COR-L47 (cell line): ENCODE data around the gene SNAPIN.
"Not testable (repeated sequence)": the region's sequence is repeated elsewhere in the genome, so short reads cannot be mapped to it uniquely, and the experiment has no call there.

Source experiments
- DNase-seq: peaks from one replicate; lab custom pipeline; 2025; lab: John Stamatoyannopoulos, UW

SNAPIN gene

DNA sequence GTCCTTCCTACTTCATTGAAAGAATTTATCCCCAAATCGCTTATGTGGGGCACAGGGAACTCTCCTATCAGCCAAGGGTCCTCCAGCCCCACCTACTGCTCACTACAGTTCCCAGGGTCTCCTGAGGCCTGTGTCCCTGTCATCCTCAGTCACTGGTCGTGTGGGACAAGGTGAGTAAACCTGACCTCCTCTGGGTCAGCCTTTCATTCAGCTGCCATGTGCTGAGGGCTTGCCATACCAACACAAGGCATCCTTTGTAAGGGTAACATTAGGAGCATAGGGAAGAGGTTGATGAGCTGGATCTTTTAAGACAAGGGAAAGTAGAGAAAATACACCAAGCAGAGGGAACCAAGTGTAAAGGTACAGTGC lies 11.2 kb upstream of the SNAPIN start:
- no peak for DNase-seq

DNA sequence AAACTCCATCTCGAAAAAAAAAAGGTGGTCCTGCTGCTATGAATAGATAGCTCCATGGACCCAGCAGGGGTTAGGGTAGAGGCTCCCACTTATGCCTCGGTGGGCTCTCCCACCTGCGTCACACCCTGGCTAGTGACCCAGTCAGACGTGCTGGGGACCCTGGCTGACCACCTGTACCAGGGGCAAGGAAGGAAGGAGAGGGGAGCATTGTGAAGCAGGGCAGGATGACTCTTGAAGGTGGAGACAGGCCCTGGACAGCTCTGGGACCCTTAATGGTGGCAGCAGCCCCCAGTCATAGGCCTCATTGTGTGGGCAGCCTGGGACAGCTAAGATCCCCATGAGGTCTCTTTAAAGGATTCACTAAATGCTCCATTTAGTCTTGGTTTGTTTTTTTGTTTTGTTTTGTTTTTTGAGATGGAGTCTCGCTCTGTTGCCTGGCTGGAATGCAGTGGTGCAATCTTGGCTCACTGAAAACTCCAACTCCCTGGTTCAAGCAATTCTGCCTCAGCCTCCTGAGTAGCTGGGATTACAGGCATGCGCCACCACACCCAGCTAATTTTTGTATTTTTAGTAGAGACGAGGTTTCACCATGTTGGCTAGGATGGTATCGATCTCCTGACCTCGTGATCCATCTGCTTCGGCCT lies 10.4 kb upstream of the SNAPIN start:
- DNase-seq = no peak

DNA sequence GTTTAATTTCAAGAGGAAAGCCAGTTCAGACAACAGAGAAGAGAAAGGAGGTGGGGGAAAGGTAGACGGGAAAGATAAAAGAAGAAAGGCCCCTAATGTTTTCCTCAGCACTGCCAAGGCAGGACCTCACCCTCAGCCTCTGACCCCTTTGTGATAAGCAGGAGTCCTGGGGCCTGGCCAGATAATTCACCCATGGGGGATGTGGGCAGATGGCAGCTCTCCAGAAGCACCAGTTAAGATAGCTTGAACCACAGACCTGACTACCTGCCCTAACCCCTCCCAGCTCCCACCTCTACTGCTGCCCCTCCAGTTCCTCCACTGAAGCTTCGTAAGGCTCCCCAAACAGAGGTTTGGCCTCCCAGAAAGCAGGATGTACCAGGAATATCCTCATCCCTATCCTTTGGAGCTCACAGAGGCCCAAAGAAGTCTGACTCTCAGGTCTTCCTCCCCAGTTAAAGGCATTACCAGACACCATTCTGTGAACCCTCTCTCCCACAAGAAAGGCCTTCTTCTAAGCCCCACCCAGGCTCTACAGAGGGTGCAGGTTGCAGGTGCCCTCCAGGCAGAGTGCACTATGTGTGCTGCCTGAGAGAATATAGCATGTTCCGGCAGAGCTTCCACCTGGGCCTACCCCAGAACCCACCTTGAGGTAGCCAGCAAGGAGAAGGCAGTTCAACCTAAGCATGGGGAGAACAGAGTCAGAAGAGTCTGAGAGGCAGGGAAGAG lies 9.2 kb upstream of the SNAPIN start:
- DNase-seq = no peak

- peak; percentile 80 for DNase-seq
Measured at GRCh38 chr1:153649863-153650235, 8.7 kb upstream of the SNAPIN start.

GRCh38 chr1:153651771-153652170 lies 6.7 kb upstream of the SNAPIN start:
- no peak for DNase-seq

DNA sequence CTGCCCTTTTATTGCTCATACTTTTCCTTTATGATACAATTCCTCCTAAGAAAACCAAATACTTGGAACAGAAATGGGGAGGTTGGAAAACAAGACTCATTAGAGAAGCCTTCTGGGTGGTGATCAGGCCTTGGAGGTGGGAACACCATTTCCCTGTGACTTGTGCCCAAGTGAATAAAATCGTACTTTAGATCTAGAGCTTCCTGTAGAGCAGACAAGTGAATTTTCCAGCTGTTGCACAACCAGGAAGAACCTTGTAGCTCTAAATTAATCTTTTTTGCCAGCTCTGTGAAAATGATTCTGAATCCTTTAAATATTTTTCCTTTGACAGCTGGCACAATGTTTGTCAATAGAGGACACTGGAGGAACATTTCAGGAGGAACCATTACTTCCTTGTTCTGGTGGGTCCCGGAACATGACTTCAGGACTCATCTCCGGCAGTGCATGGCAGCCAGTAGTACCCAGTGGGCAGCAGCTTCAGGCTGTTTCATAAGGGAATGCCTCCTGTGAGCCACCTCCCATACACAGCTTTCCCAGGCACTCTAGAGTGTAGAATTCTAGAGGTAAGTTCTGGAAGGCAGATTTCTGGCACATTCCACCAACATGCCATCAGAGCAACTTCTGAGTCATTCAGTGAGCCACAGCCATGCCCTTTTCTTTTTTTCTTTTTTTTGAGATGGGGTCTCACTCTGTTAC lies 5.5 kb upstream of the SNAPIN start:
- no peak for DNase-seq

DNA sequence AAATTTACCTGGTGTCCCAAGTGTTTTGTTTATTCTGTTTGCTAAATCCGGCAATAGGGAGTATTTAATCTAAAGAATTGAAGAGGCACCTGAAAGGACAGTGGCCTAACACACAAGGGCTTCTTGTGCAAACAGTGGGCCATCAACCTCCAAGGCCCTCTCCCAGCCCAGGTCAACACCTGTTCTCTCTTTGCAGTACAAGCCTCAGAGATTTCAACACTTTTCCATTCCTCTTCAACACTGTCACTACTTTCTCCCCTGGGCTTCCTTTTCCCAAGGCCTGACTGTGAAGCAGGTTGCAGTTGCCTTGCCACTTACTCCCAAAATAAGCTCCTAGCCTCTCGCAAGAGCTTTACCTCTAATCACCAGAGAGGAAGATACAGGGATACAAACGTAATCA lies 3.2 kb upstream of the SNAPIN start:
- DNase-seq = no peak

DNA sequence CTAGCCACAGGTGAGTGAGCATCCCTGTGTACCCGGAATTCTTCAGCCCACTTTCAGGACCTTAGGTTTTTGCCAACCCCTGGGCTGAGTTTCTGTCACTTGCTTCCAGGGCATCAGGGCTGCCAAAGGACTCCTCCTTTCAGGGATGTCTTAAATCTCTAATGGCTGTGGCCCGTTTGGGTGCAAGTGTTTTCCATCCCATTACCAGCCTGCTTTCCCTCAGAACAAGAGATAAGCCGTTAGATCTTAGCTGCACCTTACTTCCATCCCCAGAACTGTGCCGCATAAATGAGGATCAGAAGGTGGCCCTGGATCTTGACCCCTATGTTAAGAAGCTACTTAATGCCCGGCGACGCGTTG lies 652 bp downstream of the SNAPIN start:
- DNase-seq = no peak

DNA sequence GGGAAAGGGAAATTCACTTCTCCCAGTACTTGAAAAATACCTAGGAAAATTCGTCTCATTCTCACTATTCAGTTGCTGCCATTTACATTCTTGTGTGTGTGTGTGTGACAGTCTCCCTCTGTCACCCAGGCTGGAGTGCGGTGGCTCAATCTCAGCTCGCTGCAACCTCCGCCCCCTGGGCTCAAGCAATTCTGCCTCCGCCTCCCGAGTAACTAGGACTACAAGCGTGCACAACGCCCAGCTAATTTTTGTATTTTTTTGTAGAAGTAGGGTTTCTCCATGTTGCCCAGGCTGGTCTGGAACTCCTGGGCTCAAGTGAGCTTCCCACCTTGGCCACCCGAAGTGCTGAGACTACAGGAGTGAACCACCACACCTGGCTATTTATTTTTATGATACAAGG lies 1.2 kb downstream of the SNAPIN start:
- DNase-seq = no peak

DNA sequence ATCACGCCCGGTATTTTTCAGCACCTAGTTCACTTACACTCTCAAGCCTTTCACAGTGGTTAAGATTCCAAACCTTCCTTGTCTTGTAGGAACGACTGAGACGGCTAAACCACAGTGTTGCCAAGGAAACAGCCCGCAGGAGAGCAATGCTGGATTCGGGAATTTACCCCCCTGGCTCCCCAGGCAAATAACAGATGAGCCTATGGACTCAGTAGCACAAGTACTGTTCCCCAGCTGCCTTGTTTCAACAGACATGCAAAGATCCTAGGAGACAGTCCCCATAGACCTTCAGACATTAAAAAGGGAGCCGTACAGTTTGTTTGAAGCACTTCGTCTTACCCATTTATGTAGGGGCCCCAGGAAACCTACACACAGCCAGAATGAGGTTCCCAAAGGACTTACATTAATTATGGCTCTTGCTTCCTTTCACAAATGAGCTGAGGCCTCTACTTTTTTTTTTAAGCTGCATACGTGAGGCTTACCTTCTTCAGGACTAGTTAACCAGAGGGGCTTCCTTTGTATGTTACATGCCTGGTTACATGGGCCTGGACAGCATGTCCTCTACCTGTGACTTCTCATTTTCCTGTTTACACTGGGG lies 2.7 kb downstream of the SNAPIN start:
- no peak for DNase-seq

- DNase-seq = no peak
Measured at GRCh38 chr1:153662269-153662668, 3.8 kb downstream of the SNAPIN start.

DNA sequence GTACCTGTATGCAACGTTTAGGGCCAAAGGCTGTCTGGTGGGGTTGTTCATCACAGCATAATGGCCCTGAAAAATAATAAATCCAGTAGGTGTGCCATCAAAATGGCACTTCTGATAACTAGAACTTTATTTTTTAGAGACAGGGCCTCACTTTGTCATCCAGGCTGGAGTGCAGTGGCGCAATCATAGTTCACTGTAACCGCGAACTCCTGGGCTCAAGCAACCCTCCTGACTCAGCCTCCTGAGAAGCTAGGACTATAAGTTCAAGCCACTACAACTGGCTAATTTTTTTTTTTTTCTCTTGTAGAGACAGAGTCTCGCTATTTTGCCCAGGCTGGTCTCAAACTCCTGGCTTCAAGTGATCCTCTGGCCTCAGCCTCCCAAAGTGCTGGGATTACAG lies 4.7 kb downstream of the SNAPIN start:
- DNase-seq = no peak

GRCh38 chr1:153667439-153667838 lies 8.9 kb downstream of the SNAPIN start:
- DNase-seq = no peak

- DNase-seq = not testable (repeated sequence)
Measured at GRCh38 chr1:153668672-153669071, 10.2 kb downstream of the SNAPIN start.

DNA sequence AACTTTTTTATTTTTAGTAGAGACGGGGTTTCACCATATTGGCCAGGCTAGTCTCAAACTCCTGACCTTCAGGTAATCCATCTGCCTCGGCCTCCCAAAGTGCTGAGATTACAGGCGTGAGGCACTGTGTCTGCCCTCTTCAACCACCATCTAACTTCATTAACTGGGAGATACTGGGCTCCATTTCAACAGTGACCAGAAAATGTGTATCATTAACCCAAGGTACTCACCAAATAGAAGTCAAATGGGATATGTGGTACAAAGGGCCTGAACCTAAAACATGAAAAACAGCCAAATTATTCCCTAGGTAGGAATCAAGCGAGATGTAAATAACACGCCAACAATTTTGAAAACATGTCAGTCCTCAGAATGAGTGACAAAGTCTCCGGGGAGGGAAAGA lies 11.1 kb downstream of the SNAPIN start:
- no peak for DNase-seq

DNA sequence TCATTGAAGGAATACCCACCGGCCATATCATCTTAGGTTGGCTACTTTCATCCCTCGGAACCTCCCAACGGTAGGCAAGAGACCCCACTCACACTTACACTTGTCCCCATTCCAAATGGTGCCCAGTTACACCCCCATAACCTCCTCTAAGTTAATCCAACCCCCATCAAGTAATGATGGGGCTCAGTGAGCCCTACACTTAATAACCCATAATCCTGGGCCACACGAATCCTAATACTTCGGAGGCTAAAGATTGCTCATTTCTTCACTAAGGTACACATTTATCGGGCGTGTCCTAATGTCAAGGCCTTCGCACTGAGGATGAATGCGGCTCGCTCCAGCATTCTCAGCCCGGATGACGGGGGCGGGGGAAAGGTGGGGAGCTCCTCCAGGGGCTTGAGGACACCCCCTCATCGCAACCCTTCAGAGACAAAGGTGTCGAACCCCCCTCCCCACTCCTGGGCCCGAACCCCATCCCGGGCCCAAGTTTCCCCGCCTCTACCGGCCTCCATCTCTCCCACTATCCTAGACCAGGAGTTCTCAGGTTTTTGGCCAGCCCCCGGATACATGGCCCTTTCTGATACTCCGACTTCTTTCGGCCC lies 11.9 kb downstream of the SNAPIN start:
- no peak for DNase-seq

- peak; percentile 99 for DNase-seq
Measured at GRCh38 chr1:153670859-153671627, 12.5 kb downstream of the SNAPIN start, which contains the start of gene ILF2. ILF2 (minus strand) TSS chr1:153670993; CDS start chr1:153670922, 71 bp downstream.

- peak; percentile 9 for DNase-seq
Measured at GRCh38 chr1:153671628-153672353, 13.3 kb downstream of the SNAPIN start.

DNA sequence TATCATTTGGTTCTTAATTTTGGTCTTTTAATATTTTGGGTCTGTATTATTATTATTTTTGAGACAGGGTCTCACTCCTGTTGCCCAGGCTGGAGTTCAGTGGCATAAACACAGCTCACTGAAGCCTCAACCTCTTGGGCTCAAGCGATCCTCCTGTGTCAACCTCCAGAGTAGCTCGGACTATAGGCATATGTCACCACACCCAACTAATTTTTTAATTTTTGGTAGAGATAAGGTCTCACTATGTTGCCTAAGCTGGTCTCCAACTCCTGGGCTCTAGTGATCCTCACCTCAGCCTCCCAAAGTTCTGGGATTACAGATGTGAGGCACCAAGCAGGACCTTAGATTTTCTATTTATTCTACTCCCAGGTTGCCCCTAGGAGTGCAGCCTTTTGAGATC lies 15.0 kb downstream of the SNAPIN start:
- no peak for DNase-seq

- DNase-seq = peak; percentile 21
Measured at GRCh38 chr1:153677718-153678518, 19.4 kb downstream of the SNAPIN start.
